PC-9 (cell line): ENCODE results near the gene GIPC2. TPM values are rescaled to one million over a fixed set of nuclear protein-coding genes. Genes with fewer than 3 reads are reported as not detected.
"Not testable (repeated sequence)": the region's sequence is repeated elsewhere in the genome, so short reads cannot be mapped to it uniquely, and the experiment has no call there.

Experiments used
- BruUV-seq: library from RNA; stranded (reverse); fragments of 400-500 nt; replicated peaks from 2 replicates; lab custom pipeline; 2021; lab: Mats Ljungman, UMichigan
- CTCF ChIA-PET: fragments of 300-600 bp; sonication (Branson Sonifier 250); formaldehyde crosslinking; loops from one replicate; lab custom pipeline; 2022; ENCODE audit warnings: antibody characterized with exemption; lab: Charles Lee
- POLR2A ChIA-PET: fragments of 300-600 bp; sonication (Branson Sonifier 250); formaldehyde crosslinking; loops from one replicate; lab custom pipeline; 2022; ENCODE audit warnings: antibody characterized with exemption; ENCODE audit not compliant: unreplicated experiment; lab: Charles Lee
- DNase-seq, 2 experiments: peaks; one replicate each; pipeline versions ENCODE4 v3.0.0 to v3.0.0-alpha.2; 2015 to 2022; ENCODE audit warnings: mixed read lengths in 1 of 2
- H2AFZ ChIP-seq: fragments of 200-600 bp; sonication (generic); 2 replicates; pipeline ENCODE4 v1.8.1; 2017; ENCODE audit warnings: antibody characterized with exemption
- H3F3A ChIP-seq: fragments of 200-600 bp; sonication (generic); 2 replicates; pipeline ENCODE4 v1.8.1; 2017; ENCODE audit warnings: antibody characterized with exemption, mild to moderate bottlenecking, low read depth; ENCODE audit not compliant: insufficient read depth
- H3K27ac ChIP-seq: fragments of 200-600 bp; sonication (generic); 2 replicates; pipeline ENCODE4 v1.6.1; 2016; ENCODE audit warnings: mixed run types
- H3K27me3 ChIP-seq: fragments of 200-600 bp; sonication (generic); 2 replicates; pipeline ENCODE4 v1.6.1; 2016; ENCODE audit warnings: low read depth, mixed run types; ENCODE audit not compliant: insufficient read depth
- H3K36me3 ChIP-seq: fragments of 200-600 bp; sonication (generic); 2 replicates; pipeline ENCODE4 v1.6.1; 2016; ENCODE audit warnings: low read depth, mixed run types
- H3K4me1 ChIP-seq: fragments of 200-600 bp; sonication (generic); replicated peaks from 2 replicates; pipeline ENCODE4 v1.6.1; 2016; ENCODE audit warnings: mixed run types; ENCODE audit not compliant: insufficient read depth
- H3K4me2 ChIP-seq: fragments of 200-600 bp; sonication (generic); 2 replicates; pipeline ENCODE4 v1.6.1; 2017; ENCODE audit warnings: mixed run types
- H3K4me3 ChIP-seq: fragments of 200-600 bp; sonication (generic); 2 replicates; pipeline ENCODE4 v1.6.1; 2016; ENCODE audit warnings: mixed run types
- H3K79me2 ChIP-seq: fragments of 200-600 bp; sonication (generic); 2 replicates; pipeline ENCODE4 v1.6.1; 2017; ENCODE audit warnings: low read depth, mixed run types
- H3K9me2 ChIP-seq: fragments of 200-600 bp; sonication (generic); 2 replicates; pipeline ENCODE4 v1.8.1; 2017; ENCODE audit warnings: mild to moderate bottlenecking; ENCODE audit not compliant: insufficient read depth
- H3K9me3 ChIP-seq: fragments of 200-600 bp; sonication (generic); 2 replicates; pipeline ENCODE4 v1.8.1; 2016; ENCODE audit warnings: low read depth; ENCODE audit not compliant: insufficient read depth
- H4K20me1 ChIP-seq: fragments of 200-600 bp; sonication (generic); 2 replicates; pipeline ENCODE4 v1.8.1; 2017; ENCODE audit not compliant: insufficient read depth
- EZH2 ChIP-seq: fragments of 200-600 bp; sonication (generic); IDR thresholded peaks from 2 replicates; pipeline ENCODE4 v1.8.0; 2017; ENCODE audit warnings: antibody characterized with exemption, low read depth
- intact Hi-C: fragments of 100-400 bp; cut with micrococcal nuclease; formaldehyde crosslinking; loops from one replicate; pipeline ENCODE4 v1.10.0; 2022; ENCODE audit not compliant: unreplicated experiment
- total RNA-seq: library from RNA; stranded (reverse); gene quantifications from 2 replicates; pipeline ENCODE4 v1.2.3, GENCODE V29; 2021
- TF ChIP-seq, protein P1 (sequence below): fragments of 200-600 bp; sonication (generic); conservative IDR thresholded peaks from 2 replicates; pipeline ENCODE4 v1.6.1; 2017; ENCODE audit warnings: mixed run types, antibody characterized with exemption, mild to moderate bottlenecking, moderate library complexity

GIPC2 gene
- total RNA-seq, 1 experiment from 2014 or later, result 0.20 TPM

DNA sequence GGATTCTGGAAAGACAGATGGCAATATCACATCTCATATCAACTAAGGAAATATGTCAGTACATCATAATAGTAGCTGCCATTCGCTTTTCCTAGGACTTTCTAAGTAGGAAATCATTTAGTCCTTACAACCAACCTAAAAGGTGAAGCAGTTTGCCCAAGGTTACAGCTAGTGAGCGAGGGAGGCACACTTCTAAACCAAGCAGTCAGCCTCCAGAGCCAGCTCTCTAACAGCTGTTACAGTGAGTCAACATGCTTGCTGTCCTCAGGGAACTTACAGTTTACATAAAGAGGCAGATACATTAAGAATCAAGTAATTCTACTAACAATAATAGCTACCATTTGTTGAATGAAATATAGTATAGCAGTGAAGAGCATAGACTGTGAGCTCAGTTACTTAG, 57.1 kb downstream of the GIPC2 start:
- TF ChIP-seq EZH2, result no peak
- TF ChIP-seq, protein P1, sequence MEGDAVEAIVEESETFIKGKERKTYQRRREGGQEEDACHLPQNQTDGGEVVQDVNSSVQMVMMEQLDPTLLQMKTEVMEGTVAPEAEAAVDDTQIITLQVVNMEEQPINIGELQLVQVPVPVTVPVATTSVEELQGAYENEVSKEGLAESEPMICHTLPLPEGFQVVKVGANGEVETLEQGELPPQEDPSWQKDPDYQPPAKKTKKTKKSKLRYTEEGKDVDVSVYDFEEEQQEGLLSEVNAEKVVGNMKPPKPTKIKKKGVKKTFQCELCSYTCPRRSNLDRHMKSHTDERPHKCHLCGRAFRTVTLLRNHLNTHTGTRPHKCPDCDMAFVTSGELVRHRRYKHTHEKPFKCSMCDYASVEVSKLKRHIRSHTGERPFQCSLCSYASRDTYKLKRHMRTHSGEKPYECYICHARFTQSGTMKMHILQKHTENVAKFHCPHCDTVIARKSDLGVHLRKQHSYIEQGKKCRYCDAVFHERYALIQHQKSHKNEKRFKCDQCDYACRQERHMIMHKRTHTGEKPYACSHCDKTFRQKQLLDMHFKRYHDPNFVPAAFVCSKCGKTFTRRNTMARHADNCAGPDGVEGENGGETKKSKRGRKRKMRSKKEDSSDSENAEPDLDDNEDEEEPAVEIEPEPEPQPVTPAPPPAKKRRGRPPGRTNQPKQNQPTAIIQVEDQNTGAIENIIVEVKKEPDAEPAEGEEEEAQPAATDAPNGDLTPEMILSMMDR, result no peak
- Histone ChIP-seq H2AFZ (no peak overlapping the region), H3K9me2 (no peaks in the 10 kb centered on the region), H3K27ac (no peak overlapping the region), H3K36me3 (no peaks in the 10 kb centered on the region), H3K4me3 (no peak overlapping the region), H3K4me1 (no peaks in the 10 kb centered on the region), H3K9me3 (no peaks in the 10 kb centered on the region), H3K27me3 (no peaks in the 10 kb centered on the region), H3K79me2 (no peaks in the 10 kb centered on the region), H4K20me1 (no peaks in the 10 kb centered on the region), H3K4me2 (no peak overlapping the region), H3F3A (no peaks in the 10 kb centered on the region)
- intact Hi-C loops, result no loop called here
- CTCF ChIA-PET, result interaction anchor here (1.1 kb wide), 2 partner anchors 11 to 12 kb away, joined by 3 to 4 read pairs; no protein-coding TSS in a partner anchor
- POLR2A ChIA-PET, result interaction anchor here (0.6 kb wide), 2 partner anchors 98 to 106 kb away, joined by 3 to 7 read pairs; partner anchors contain the start of gene DNAJB4
- no TSS peak for BruUV-seq
- DNase-seq, result no peak

DNA sequence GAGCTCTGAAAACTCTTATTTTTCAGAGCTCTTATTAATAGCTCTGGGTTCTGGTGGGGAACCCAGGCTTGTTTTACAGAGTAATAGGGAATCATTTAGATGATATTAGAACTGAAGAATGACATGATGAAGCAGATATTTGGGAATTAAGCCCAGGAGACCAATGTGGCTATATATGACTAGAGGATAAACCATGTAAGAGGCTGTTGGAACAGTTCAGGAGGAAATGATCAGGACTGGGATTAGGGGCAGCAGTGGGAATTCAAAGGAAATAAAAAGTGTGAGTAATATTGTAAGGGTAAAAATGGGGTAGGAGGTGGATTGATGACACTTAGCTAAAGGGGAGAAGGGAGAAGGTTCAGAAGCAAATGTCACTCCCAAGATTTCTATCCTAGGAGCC, 58.6 kb downstream of the GIPC2 start:
- TF ChIP-seq EZH2, result no peak
- TF ChIP-seq, protein P1, result no peak
- DNase-seq, result no peak
- H3K4me3 ChIP-seq, result no peak overlapping the region
- no peaks in the 10 kb centered on the region for H3F3A ChIP-seq
- H3K9me3 ChIP-seq, result no peaks in the 10 kb centered on the region
- H3K36me3 ChIP-seq, result no peaks in the 10 kb centered on the region
- CTCF ChIA-PET, result no interaction called here
- H3K27me3 ChIP-seq, result no peaks in the 10 kb centered on the region
- H3K9me2 ChIP-seq, result no peaks in the 10 kb centered on the region
- H4K20me1 ChIP-seq, result no peaks in the 10 kb centered on the region
- no peaks in the 10 kb centered on the region for H3K79me2 ChIP-seq
- H3K4me2 ChIP-seq, result no peak overlapping the region
- intact Hi-C loops, result no loop called here
- no peaks in the 10 kb centered on the region for H3K4me1 ChIP-seq
- BruUV-seq, result no TSS peak
- POLR2A ChIA-PET, result no interaction called here
- H3K27ac ChIP-seq, result no peak overlapping the region
- no peak overlapping the region for H2AFZ ChIP-seq

DNA sequence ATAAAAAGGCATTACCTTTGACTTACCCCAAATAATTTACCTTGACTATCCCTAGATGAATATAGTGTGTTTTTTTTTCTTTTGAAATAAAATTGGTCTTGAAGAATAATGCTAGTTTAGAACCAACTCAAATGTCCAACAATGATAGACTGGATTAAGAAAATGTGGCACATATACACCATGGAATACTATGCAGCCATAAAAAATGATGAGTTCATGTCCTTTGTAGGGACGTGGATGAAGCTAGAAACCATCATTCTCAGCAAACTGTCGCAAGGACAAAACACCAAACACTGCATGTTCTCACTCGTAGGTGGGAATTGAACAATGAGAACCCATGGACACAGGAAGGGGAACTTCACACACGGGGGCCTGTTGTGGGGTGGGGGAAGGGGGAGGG, 63.9 kb downstream of the GIPC2 start:
- H4K20me1 ChIP-seq, H3K4me1 ChIP-seq, DNase-seq, H3K9me2 ChIP-seq, H3K4me3 ChIP-seq, H3F3A ChIP-seq, POLR2A ChIA-PET, CTCF ChIA-PET, H3K36me3 ChIP-seq, H3K27ac ChIP-seq, BruUV-seq, H3K27me3 ChIP-seq, H3K79me2 ChIP-seq, H2AFZ ChIP-seq, H3K4me2 ChIP-seq, H3K9me3 ChIP-seq: not testable (repeated sequence)
- intact Hi-C loops, result loop anchor here (5.0 to 10.0 kb wide), 4 partner anchors 162 to 1955 kb away; no protein-coding TSS in a partner anchor
